Measurements from ENCODE around the gene RUNDC1. TPM values are rescaled to one million over a fixed set of nuclear protein-coding genes. Genes with fewer than 3 reads are reported as not detected.

RUNDC1 gene
- total RNA-seq, 1 donor from 2014 or later = 17.5 TPM

GRCh38 chr17:43033948-43034881, 53.9 kb downstream of the RUNDC1 start:
- intact Hi-C loops (cut with micrococcal nuclease) = no loop called here

DNA sequence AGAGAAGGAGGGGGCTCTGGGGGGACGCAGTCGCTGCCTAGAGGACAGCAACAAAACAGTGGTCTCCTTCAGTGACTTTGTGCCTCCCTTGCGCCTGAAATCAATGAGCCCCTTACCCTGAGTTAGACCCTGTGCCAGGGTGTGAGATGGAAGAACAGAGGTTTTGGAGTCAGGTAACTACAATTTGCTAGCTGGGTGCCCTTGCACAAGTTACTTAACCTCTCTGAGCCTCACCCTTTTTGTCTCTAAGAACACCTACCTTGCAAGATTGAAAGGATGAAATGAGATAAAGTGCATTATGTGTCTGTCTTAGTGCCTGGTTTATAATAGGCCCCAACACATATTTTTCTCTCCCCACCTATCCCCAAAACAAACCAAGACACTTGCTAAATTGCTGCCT, 54.5 kb downstream of the RUNDC1 start:
- intact Hi-C loops (cut with micrococcal nuclease) = no loop called here

DNA sequence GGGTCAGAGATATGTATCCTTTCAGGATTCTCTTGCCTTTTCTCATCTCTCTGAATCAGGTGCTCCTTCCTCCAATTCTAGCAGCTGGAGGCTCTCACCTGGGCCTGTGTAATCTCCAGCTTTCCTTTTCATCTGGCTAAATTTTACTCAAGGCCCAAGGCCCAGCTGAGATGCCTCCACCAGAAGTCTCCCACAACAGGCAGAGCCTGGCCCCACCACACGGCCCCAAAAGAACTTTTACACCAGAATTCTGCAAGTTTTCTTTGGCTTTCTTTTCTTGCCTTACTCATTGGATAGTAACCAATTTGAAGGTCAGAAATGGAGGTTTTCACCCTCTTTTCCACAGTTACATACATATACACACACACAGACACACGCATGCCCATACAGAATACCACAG, 59.3 kb downstream of the RUNDC1 start:
- intact Hi-C loops (cut with micrococcal nuclease) = no loop called here

DNA sequence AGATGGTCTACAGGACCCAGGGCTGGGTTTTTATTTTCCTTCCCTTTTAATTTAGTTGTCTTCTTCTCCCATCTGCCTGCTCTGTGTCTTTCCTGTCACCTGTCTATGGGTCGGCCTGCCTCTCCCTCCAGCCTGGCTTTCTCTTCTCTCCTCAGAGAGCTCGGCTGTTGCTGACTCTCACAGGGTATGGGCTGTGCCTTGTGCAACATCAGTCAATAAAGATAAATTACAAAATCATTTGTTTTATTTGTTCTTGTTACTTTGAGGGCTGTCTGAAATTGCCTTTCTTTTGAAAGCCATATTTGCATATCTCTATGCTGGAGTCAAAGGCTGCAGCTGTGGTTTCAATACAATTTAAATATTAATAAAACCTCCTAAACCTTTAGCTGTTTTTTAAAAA, 60.3 kb downstream of the RUNDC1 start:
- intact Hi-C loops (cut with micrococcal nuclease) = no loop called here

DNA sequence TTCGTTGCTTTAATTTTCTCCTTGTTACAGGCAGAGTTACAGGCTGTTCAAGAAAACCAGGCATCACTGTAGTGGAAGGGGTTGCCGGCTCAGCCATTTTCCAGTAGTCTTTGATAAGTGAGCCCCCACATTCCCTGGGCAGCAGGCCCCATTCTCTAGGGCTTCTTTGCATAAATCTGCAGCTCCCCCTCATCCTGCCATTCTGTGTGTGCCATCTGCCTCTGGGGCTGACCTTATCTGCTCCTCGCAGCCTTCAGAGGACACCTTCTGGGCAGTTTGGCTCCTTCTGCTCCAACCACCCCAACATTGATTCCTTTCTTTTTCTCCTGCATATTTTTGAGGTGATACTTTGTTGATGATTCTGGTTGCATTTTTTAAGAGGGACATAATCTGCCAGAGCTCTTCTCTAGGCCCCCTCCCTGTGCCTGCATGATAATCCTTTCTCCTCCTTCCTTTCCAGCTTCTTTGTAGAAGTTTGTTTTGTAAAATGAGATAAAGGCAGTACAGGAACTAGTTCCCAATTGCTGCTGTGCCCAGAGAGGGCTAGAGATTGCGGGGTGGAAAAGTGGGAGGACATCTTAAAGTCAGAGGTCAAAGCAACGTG, 61.8 kb downstream of the RUNDC1 start:
- intact Hi-C loops (cut with micrococcal nuclease) = no loop called here

Other genes with a start within 250 kb of the RUNDC1 start
- 42.0 and 43.7 TPM in 2 replicates for gene EZH1, start 235.5 kb upstream of the RUNDC1 start, total RNA-seq
- gene RAMP2, start 219.3 kb upstream of the RUNDC1 start, total RNA-seq = not detected in 2 replicates
- gene VPS25, start 207.1 kb upstream of the RUNDC1 start, total RNA-seq = 68.9 and 69.5 TPM in 2 replicates
- 0.11 and 0.50 TPM in 2 replicates for gene WNK4, start 200.0 kb upstream of the RUNDC1 start, total RNA-seq
- 48.9 and 51.3 TPM in 2 replicates for gene COA3, start 181.9 kb upstream of the RUNDC1 start, total RNA-seq
- gene CNTD1, start 181.7 kb upstream of the RUNDC1 start, total RNA-seq = not detected in 2 replicates
- gene BECN1, start 156.3 kb upstream of the RUNDC1 start, total RNA-seq = 93.3 and 105 TPM in 2 replicates
- gene PSME3, start 147.2 kb upstream of the RUNDC1 start, total RNA-seq = 138 and 142 TPM in 2 replicates
- gene AOC2, start 136.0 kb upstream of the RUNDC1 start, total RNA-seq = 2.3 and 2.7 TPM in 2 replicates
- 0.70 and 1.1 TPM in 2 replicates for gene AOC3, start 129.4 kb upstream of the RUNDC1 start, total RNA-seq
- gene G6PC1, start 79.8 kb upstream of the RUNDC1 start, total RNA-seq = not detected in 2 replicates
- 50.1 and 52.2 TPM in 2 replicates for gene AARSD1, start 16.1 kb upstream of the RUNDC1 start, total RNA-seq
- 0.43 and 0.52 TPM in 2 replicates for gene PTGES3L, start 485 bp upstream of the RUNDC1 start, total RNA-seq
- 943 and 969 TPM in 2 replicates for gene RPL27, start 17.9 kb downstream of the RUNDC1 start, total RNA-seq
- 101 and 103 TPM in 2 replicates for gene IFI35, start 26.2 kb downstream of the RUNDC1 start, total RNA-seq
- 18.4 and 18.5 TPM in 2 replicates for gene VAT1, start 41.8 kb downstream of the RUNDC1 start, total RNA-seq
- 0.25 TPM in 1 of 2 replicates, not detected in the other for gene RND2, start 44.7 kb downstream of the RUNDC1 start, total RNA-seq
- gene BRCA1, start 144.8 kb downstream of the RUNDC1 start, total RNA-seq = 76.3 and 85.1 TPM in 2 replicates
- gene NBR1, start 190.6 kb downstream of the RUNDC1 start, total RNA-seq = 47.0 and 49.3 TPM in 2 replicates
- 17.2 and 18.4 TPM in 2 replicates for gene TMEM106A, start 231.3 kb downstream of the RUNDC1 start, total RNA-seq
- gene CCDC200, start 248.1 kb downstream of the RUNDC1 start, total RNA-seq = not detected in 2 replicates